IMR-90 (cell line): ENCODE measurements around the gene CMTR1. TPM values are rescaled to one million over a fixed set of nuclear protein-coding genes. Genes with fewer than 3 reads are reported as not detected.

ENCODE experiments used
- ATAC-seq: fragments of 200-7000 bp; cut with Tn5 transposase; 2 replicates; pipeline ENCODE4 v1.9.1; 2020; ENCODE audit warnings: low read depth, mild to moderate bottlenecking, moderate library complexity
- BruUV-seq: library from RNA; stranded (reverse); fragments of 400-500 nt; replicated peaks from 2 replicates; lab custom pipeline; 2021; lab: Mats Ljungman, UMichigan
- CTCF ChIA-PET: fragments of 300-600 bp; formaldehyde crosslinking; extraction: SDS; loops from one replicate; lab custom pipeline; 2021; ENCODE audit warnings: antibody characterized with exemption; lab: Yijun Ruan, JAX
- POLR2A ChIA-PET: fragments of 300-600 bp; sonication (Branson Sonifier 250); formaldehyde crosslinking; loops from one replicate; lab custom pipeline; 2022; ENCODE audit warnings: antibody characterized with exemption; ENCODE audit not compliant: unreplicated experiment; lab: Charles Lee
- DNase-seq: peaks from one replicate; pipeline ENCODE4 v3.0.0; 2013
- H2AFZ ChIP-seq: replicated peaks from 2 replicates; pipeline ENCODE3; 2013; ENCODE audit warnings: low read length, mild to moderate bottlenecking; ENCODE audit not compliant: poor library complexity
- H2AK5ac ChIP-seq: 2 replicates; pipeline ENCODE4 v1.6.1; 2013; ENCODE audit warnings: low read depth, low read length, inconsistent platforms
- H2AK9ac ChIP-seq: replicated peaks from 2 replicates; pipeline ENCODE3; 2013; ENCODE audit warnings: mild to moderate bottlenecking, low read depth, low read length, moderate library complexity; ENCODE audit not compliant: poor library complexity
- H2BK120ac ChIP-seq: 2 replicates; pipeline ENCODE4 v1.6.1; 2013; ENCODE audit warnings: low read depth, low read length, inconsistent platforms
- H2BK15ac ChIP-seq: 3 replicates; pipeline ENCODE4 v1.6.1; 2013; ENCODE audit warnings: low read depth, low read length, inconsistent platforms
- H2BK20ac ChIP-seq: 2 replicates; pipeline ENCODE4 v1.6.1; 2013; ENCODE audit warnings: low read depth, mild to moderate bottlenecking, inconsistent platforms, low read length, moderate library complexity
- H2BK5ac ChIP-seq: 2 replicates; pipeline ENCODE4 v1.6.1; 2013; ENCODE audit warnings: mild to moderate bottlenecking, low read depth, low read length, inconsistent platforms; ENCODE audit not compliant: poor library complexity, severe bottlenecking
- H3K14ac ChIP-seq: replicated peaks from 2 replicates; pipeline ENCODE4 v1.6.1; 2013; ENCODE audit warnings: low read depth, low read length, inconsistent platforms
- H3K18ac ChIP-seq: 2 replicates; pipeline ENCODE4 v1.6.1; 2013; ENCODE audit warnings: low read depth, low read length, control low read depth
- H3K23ac ChIP-seq: 2 replicates; pipeline ENCODE4 v1.6.1; 2013; ENCODE audit warnings: low read depth, low read length, inconsistent platforms
- H3K27ac ChIP-seq: 2 replicates; pipeline ENCODE4 v1.5.1; 2013; ENCODE audit warnings: mild to moderate bottlenecking, control low read depth, low read length; ENCODE audit not compliant: insufficient read depth
- H3K27me3 ChIP-seq: 2 replicates; pipeline ENCODE4 v1.6.1; 2013; ENCODE audit warnings: low read length; ENCODE audit not compliant: control insufficient read depth, insufficient read depth
- H3K36me3 ChIP-seq: 2 replicates; pipeline ENCODE4 v1.6.1; 2013; ENCODE audit warnings: low read length, mixed read lengths; ENCODE audit not compliant: control insufficient read depth, insufficient read depth
- H3K4ac ChIP-seq: 2 replicates; pipeline ENCODE4 v1.6.1; 2013; ENCODE audit warnings: low read depth, low read length, inconsistent platforms
- H3K4me1 ChIP-seq: 2 replicates; pipeline ENCODE4 v1.6.1; 2013; ENCODE audit warnings: low read length, mixed read lengths; ENCODE audit not compliant: control insufficient read depth, insufficient read depth
- H3K4me2 ChIP-seq: 2 replicates; pipeline ENCODE4 v1.6.1; 2013; ENCODE audit warnings: low read depth, mild to moderate bottlenecking, control low read depth, low read length, moderate library complexity
- H3K4me3 ChIP-seq: 2 replicates; pipeline ENCODE4 v1.5.1; 2013; ENCODE audit warnings: low read depth, mild to moderate bottlenecking, control low read depth, low read length, moderate library complexity; ENCODE audit not compliant: insufficient read depth
- H3K56ac ChIP-seq: 2 replicates; pipeline ENCODE4 v1.6.1; 2013; ENCODE audit warnings: low read length, inconsistent platforms; ENCODE audit not compliant: insufficient read depth; ENCODE audit errors: extremely low read depth
- H3K79me1 ChIP-seq, 2 experiments: 2 replicates each; pipeline ENCODE4 v1.6.1; 2013; ENCODE audit warnings: low read length in 2 of 2, inconsistent platforms in 1 of 2, low read depth in 1 of 2
- H3K9ac ChIP-seq: 2 replicates; pipeline ENCODE4 v1.6.1; 2013; ENCODE audit warnings: low read depth, low read length, control low read depth
- H3K9me1 ChIP-seq: 2 replicates; pipeline ENCODE4 v1.6.1; 2013; ENCODE audit warnings: low read length, inconsistent platforms; ENCODE audit not compliant: insufficient read depth
- H3K9me3 ChIP-seq: 2 replicates; pipeline ENCODE4 v1.6.1; 2013; ENCODE audit warnings: low read length; ENCODE audit not compliant: control insufficient read depth, insufficient read depth
- H4K20me1 ChIP-seq: 2 replicates; pipeline ENCODE4 v1.6.1; 2013; ENCODE audit warnings: low read length, inconsistent platforms; ENCODE audit not compliant: insufficient read depth
- H4K5ac ChIP-seq: 2 replicates; pipeline ENCODE4 v1.6.1; 2013; ENCODE audit warnings: mild to moderate bottlenecking, low read depth, low read length, control low read depth
- H4K8ac ChIP-seq, 2 experiments: 2 replicates each; pipeline ENCODE4 v1.6.1; 2013; ENCODE audit warnings: low read depth in 2 of 2, low read length in 2 of 2, control low read depth in 1 of 2, inconsistent platforms in 1 of 2
- H4K91ac ChIP-seq: 2 replicates; pipeline ENCODE4 v1.6.1; 2013; ENCODE audit warnings: low read depth, low read length, inconsistent platforms; ENCODE audit not compliant: insufficient read depth
- CHD1 ChIP-seq: IDR thresholded peaks from 2 replicates; pipeline ENCODE4 v1.6.1; 2012; ENCODE audit warnings: low read depth, low read length, improper control_type of control experiment
- MAFK ChIP-seq: IDR thresholded peaks from 2 replicates; pipeline ENCODE4 v1.6.1; 2012; ENCODE audit warnings: low read depth, low read length, improper control_type of control experiment
- MAZ ChIP-seq: IDR thresholded peaks from 2 replicates; pipeline ENCODE4 v1.6.1; 2012; ENCODE audit warnings: low read depth, mild to moderate bottlenecking, low read length, improper control_type of control experiment, moderate library complexity, borderline replicate concordance
- NFE2L2 ChIP-seq: fragments of 150-350 bp; IDR thresholded peaks from 2 replicates; pipeline ENCODE4 v1.6.1; 2016; ENCODE audit warnings: low read depth, mild to moderate bottlenecking, low read length
- RAD21 ChIP-seq: IDR thresholded peaks from 2 replicates; pipeline ENCODE4 v1.6.1; 2012; ENCODE audit warnings: low read length, improper control_type of control experiment
- RCOR1 ChIP-seq: IDR thresholded peaks from 2 replicates; pipeline ENCODE4 v1.6.1; 2012; ENCODE audit warnings: mild to moderate bottlenecking, low read length, improper control_type of control experiment; ENCODE audit not compliant: insufficient replicate concordance
- SMC3 ChIP-seq: fragments of 150-350 bp; IDR thresholded peaks from 2 replicates; pipeline ENCODE4 v1.6.1; 2016; ENCODE audit warnings: low read depth, mild to moderate bottlenecking, antibody characterized with exemption, low read length, moderate library complexity
- WGBS, 2 experiments: methylation state at CpG; one replicate each; pipeline versions ENCODE4 v1.1.5 to v1.1.7; 2013; ENCODE audit warnings: missing lambda C conversion rate in 2 of 2; ENCODE audit not compliant: insufficient read length in 1 of 2; ENCODE audit errors: extremely low coverage in 2 of 2; 5-methylcytosine and 5-hydroxymethylcytosine counted together
- dilution Hi-C: fragments of 300-500 bp; cut with HindIII; formaldehyde crosslinking; loops from one replicate; pipeline ENCODE4 v1.14.3; 2018; ENCODE audit warnings: low sequenced_read_pairs; ENCODE audit not compliant: unreplicated experiment
- in situ Hi-C: fragments of 300-500 bp; cut with MboI; formaldehyde crosslinking; loops from 3 replicates; pipeline ENCODE4 v1.14.3; 2019; ENCODE audit warnings: low sequenced_read_pairs, inconsistent platforms, mixed read lengths
- intact Hi-C: fragments of 100-400 bp; cut with micrococcal nuclease; formaldehyde crosslinking; loops from 2 replicates; pipeline ENCODE4 v1.10.0; 2022
- polyA plus RNA-seq, 3 experiments: library from polyadenylated mRNA; depleted of rRNA; stranded (reverse); fragments of >200 nt; gene quantifications; 2 replicates each; pipeline ENCODE4 v1.2.3, GENCODE V29; 2012; ENCODE audit warnings: low replicate concordance in 1 of 3
- total RNA-seq: library from RNA; depleted of rRNA; stranded (reverse); fragments of >200 nt; gene quantifications from 2 replicates; pipeline ENCODE4 v1.2.3, GENCODE V29; 2012

CMTR1 gene
- total and polyA plus RNA-seq, 2 of the 4 experiments (the other 2 are of a cell fraction) = 22.6 to 30.1 TPM

GRCh38 chr6:37480118-37480736 is 47.2 kb downstream of the CMTR1 start:
- H3K14ac ChIP-seq = no peak overlapping the region
- no peak overlapping the region for H2AK5ac ChIP-seq
- H3K9ac ChIP-seq = no peak overlapping the region
- H3K9me3 ChIP-seq = no peaks in the 10 kb centered on the region
- no peak overlapping the region for H2BK120ac ChIP-seq
- no peak overlapping the region for H4K91ac ChIP-seq
- H3K4me1 ChIP-seq = no peaks in the 10 kb centered on the region
- H2BK5ac ChIP-seq = no peak overlapping the region
- H3K9me1 ChIP-seq = 0 out of 2 replicates have a peak, but pooled peaks cover 2% of the 10 kb centered on the region
- DNase-seq (no peak), ATAC-seq (no peak)
- dilution Hi-C loops = no loop called here
- no peak overlapping the region for H2AFZ ChIP-seq
- H3K4me2 ChIP-seq = no peak overlapping the region
- no peak overlapping the region for H3K18ac ChIP-seq
- CTCF ChIA-PET = no interaction called here
- no peak overlapping the region for H2AK9ac ChIP-seq
- H3K56ac ChIP-seq = no peak overlapping the region
- no peak overlapping the region for H3K27ac ChIP-seq
- POLR2A ChIA-PET = no interaction called here
- no peak overlapping the region for H3K23ac ChIP-seq
- H4K5ac ChIP-seq = no peak overlapping the region
- no peak overlapping the region for H4K8ac ChIP-seq
- TF ChIP-seq CHD1 (no peak), RAD21 (no peak), MAZ (no peak), SMC3 (no peak), RCOR1 (no peak), MAFK (no peak), NFE2L2 (no peak)
- intact Hi-C loops = loop anchor here (5.0 kb wide), 1 partner anchor 1012 kb away; no protein-coding TSS in a partner anchor
- BruUV-seq = no TSS peak
- H3K4ac ChIP-seq = no peak overlapping the region
- no peaks in the 10 kb centered on the region for H3K79me1 ChIP-seq
- peaks cover 13% of the 10 kb centered on the region for H4K20me1 ChIP-seq
- H3K36me3 ChIP-seq = peaks cover 57% of the 10 kb centered on the region
- H3K4me3 ChIP-seq = no peak overlapping the region
- H2BK15ac ChIP-seq = no peak overlapping the region
- no peak overlapping the region for H2BK20ac ChIP-seq
- in situ Hi-C loops = loop anchor here (5.0 kb wide), 1 partner anchor 212 kb away; no protein-coding TSS in a partner anchor
- WGBS, 2 experiments = 83% methylated on average over 1 of the region's 1 CpG; no CpG with 5 or more reads in 1 of the 2 experiments
- no peaks in the 10 kb centered on the region for H3K27me3 ChIP-seq
